ENCODE results near the gene ATXN3L.

- no peak for TF ChIP-seq CTCF (tag by site-specific recombination; IDR thresholded peaks at IDR 0.05)
- no peak for TF ChIP-seq ZNF175 (tag by site-specific recombination; IDR thresholded peaks at IDR 0.05)
- no peak for TF ChIP-seq RBAK (tag by site-specific recombination; IDR thresholded peaks at IDR 0.05)
- no peak for TF ChIP-seq HIC1 (tag by site-specific recombination; IDR thresholded peaks at IDR 0.05)
- TF ChIP-seq SETDB1 (IDR thresholded peaks at IDR 0.05; ENCODE audit: insufficient read length, low read length): no peak
- no peak for TF ChIP-seq ZNF561 (tag by site-specific recombination; IDR thresholded peaks at IDR 0.05; ENCODE audit: borderline replicate concordance)
- TF ChIP-seq ZNF133 (tag by site-specific recombination; IDR thresholded peaks at IDR 0.05): no peak
- no peak for TF ChIP-seq AEBP2 (tag by site-specific recombination; IDR thresholded peaks at IDR 0.05; ENCODE audit: borderline replicate concordance)
- no peak for TF ChIP-seq YY1 (tag by site-specific recombination; IDR thresholded peaks at IDR 0.05)
- no peak for TF ChIP-seq ZNF112 (tag by site-specific recombination; IDR thresholded peaks at IDR 0.05)
Measured at GRCh38 chrX:13305108-13305507, 14.7 kb downstream of the ATXN3L start.

Data from HEK293 (cell line).